ENCODE data around the gene ESRRG.

GRCh38 chr1:216576234-216576937, 146.8 kb downstream of the ESRRG start:
- TF ChIP-seq TEAD4 (IDR thresholded peaks at IDR 0.05; ENCODE audit: low read depth, low read length) = no peak
- no peak for TF ChIP-seq CBX5 (IDR thresholded peaks at IDR 0.05; ENCODE audit: low read depth, low read length)
- no peak for TF ChIP-seq CTCF (IDR thresholded peaks at IDR 0.05; ENCODE audit: control extremely low read depth in 1 of 3, insufficient read depth in 1 of 3, low read depth in 1 of 3, low read length in 3 of 3)

Measured in H1 (cell line).